ENCODE measurements around the gene PDE10A.
"Not testable (repeated sequence)": the region's sequence is repeated elsewhere in the genome, so short reads cannot be mapped to it uniquely, and the experiment has no call there.

The PDE10A gene

DNA sequence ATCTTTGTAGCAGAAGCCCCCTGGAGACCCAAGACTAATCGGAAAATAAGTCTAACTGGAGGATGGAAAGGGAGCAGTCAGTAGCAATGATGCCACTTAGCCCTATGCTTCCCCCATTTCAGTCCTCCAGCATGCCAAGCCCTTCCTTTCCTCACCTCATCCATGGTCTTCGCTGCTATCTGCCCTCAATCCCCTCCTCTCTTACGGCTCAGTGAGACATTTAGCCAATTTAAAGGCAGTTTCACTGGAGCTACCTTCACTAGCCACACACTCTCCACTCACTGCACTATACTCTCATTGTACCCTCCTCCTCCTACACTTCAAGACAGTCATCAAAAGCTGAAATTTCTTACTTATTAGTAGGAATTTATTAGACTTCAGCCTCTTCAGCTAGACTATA, 111.2 kb downstream of the PDE10A start:
- DNase-seq (ENCODE audit: low spot score): no peak

DNA sequence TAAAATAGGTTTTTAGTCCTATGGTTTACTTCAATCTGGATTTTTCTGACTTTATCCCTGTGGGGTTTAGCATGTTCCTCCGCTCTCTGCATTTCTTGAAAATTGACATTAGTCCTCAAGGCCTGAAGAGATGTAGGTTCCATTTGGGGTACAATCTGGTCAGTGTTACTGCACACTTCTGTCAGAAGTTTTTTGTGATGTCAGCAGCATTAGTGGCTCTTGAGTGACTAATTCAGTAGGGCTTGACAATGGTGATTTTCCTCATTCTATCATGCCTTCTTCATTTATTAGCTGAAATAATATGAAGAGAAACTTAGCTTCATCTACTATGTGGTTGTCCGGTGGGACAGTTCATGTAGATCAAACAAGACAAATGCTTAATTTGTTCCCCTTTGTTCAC, 114.6 kb downstream of the PDE10A start:
- DNase-seq (ENCODE audit: low spot score): no peak

DNA sequence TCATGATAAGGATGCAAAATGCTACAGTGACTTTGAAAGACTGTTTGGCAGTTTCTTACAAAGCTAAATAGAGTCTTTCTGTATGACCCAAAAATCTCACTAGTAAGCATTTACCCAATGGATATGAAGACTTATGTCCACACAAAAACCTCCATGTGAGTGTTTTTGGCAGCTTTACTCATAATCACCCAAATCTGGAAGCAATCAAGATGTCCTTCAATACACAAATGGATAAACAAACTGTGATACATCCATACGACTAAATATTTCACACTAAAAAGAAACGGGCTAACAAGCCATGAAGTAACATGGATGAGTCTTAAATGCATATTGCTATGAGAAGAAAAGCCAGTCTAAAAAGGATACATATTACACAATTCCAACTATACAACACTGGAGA, 117.2 kb downstream of the PDE10A start:
- no peak for DNase-seq (ENCODE audit: low spot score)

DNA sequence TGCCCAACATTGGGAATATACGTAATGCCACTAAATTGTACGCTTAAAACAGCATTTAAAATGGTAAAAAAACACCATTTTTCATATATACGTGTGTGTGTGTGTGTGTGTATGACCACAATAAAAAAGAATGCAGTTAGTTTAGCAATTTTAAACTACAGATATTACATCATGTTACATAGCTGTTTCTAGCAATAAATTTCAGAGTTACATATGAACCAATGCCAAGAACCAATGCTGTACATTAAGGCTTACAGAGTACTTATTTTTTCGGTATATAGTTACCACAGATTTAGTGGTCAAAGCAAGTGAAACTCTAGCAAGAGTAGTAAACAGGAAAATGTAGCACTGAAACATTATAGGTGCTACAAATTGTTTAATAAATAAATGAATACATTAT, 119.3 kb downstream of the PDE10A start:
- no peak for DNase-seq (ENCODE audit: low spot score)

DNA sequence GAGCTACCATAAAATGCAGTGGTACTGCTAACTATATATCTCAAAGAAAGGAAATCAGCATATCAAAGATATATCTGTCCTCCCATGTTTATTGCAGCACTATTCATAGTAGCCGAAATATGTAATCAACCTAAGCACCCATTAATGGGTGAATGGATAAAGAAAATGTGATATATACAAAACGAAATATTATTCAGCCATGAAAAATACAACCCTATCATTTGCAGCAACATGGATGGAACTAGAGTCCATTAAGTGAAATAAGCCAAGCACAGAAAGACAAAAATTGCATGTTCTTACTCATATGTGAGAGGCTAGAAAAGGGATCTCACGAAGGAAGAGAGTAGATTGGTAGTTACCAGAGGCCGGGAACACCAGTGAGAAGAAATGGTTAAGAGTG, 126.1 kb downstream of the PDE10A start:
- DNase-seq (ENCODE audit: low spot score): no peak

DNA sequence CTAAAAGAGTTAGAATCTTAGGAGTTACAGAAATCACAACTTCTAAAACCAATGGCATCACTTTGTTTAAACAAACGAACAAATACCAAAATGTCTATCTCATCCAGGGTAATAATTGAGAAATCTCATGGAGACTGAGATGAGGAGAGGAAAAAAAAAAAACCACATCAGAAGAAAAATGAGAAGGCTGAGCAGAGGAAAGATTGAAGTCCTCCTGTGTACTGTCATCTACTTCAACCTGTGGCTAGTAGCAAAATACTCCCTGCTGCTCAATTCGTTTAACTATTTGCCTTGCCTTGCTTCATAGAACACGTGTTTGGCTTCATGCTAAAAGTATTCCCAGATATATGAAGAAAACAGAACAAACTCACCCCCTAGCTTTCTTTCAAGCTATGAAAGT, 143.7 kb downstream of the PDE10A start:
- no peak for DNase-seq (ENCODE audit: low spot score)

DNA sequence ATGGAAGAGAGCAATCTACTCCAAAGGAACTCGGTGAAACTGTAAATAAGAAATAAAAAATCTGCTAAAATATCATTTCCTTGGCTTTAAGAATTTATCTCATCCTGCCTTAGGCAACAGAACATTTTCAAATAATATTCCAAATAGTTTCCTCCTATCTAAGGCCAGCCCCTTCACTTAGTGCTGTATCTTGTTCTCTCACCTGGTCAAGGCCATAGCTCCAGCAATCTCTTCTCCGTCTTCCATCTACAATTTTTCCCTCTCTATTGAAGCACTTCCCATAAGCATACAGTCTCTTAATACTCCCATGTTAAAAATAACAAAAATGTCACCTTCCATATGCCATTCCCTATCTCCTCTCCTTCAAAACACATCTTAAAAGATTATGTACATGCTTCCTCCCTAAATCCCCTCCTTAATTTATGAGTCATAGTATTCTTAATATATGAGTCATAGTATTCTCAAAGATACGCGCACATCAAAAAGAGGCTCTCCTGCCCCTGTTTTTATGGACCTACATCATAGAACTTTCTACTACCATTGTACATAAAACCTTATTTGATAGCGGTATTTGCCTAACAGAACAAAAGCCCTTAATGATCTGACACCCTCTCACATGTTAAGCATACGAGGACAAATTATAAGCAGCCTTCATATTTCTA, 146.9 kb downstream of the PDE10A start:
- DNase-seq (ENCODE audit: low spot score): peak; percentile 38

DNA sequence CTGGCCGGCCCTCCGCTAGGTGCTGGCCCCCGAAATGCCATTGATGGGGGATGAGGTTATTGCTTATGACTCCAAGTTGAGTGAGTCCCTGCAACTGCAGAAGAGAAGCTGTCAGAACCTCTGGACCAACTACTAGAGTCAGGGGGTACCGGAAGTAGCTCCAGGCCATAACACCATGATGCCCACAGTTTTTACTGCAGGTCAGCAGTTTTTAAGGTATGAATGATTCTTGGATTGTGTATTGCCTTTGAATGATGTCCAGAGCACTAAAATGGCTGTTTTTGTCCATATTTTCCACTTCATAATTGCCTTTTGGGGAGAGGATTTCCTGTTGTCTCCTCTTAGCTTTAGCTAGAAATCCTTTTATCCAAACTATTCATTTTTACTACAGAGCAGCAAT, 148.4 kb downstream of the PDE10A start:
- no peak for DNase-seq (ENCODE audit: low spot score)

DNA sequence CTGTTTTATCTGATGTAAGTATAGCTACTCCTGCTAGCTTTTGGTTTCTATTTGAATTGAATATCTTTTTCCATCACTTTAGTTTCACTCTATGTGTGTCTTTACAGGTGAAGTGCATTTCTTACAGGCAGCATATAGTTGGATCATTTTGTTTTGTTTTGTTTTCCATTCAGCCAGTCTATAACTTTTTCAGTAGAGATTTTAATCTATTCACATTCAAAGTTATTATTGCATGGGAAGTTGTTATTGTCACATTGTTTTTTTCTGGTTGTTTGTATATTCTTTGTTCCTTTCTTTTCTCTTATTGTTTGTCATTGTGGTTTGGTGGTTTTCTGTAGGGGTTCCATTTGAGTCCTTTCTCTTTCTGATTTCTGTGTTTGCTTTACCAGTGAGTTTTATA, 151.2 kb downstream of the PDE10A start:
- no peak for DNase-seq (ENCODE audit: low spot score)

DNA sequence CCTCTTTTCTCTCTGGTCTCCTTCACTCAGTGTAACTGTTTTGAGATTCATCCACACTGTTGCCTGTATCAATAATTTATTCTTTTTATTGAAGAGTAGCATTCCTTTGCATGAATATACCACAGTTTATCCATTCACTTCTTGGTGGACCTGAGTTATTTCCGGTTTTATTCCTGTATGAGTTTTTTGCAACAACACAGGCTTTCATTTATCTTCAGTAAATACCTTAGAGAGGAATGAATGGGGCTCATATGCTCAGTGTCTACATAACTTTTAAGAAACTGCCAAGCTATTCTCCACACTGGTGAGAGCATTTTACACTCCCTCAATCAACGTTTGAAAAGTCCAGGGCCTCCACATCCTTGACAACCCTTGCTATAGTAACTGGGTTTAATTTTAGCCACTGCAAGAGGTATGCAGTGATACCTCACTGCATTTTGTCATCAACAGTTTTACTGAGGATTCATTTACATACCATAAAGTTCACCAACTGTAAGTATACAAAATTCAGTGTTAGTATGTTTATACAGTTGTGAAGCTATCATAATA, 154.6 kb downstream of the PDE10A start:
- DNase-seq (ENCODE audit: low spot score): no peak

DNA sequence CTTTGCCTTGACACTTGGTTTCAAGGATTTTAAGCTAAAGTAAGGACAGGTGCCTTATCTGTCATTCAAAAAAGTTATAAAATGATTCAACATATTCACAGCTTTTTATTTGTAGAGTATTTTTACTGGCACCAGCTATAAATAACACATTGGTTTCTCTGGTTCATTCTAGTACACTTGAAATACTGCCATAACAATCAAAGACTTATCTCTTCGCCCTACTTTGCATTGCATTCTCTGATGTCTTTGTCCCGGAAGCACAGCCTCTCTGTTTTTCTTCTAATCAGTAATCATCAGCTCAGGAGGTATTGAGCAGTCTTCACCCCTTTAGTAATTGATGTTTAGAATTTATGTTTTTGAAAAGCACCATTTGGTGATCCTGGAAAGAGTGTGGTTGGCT, 156.4 kb downstream of the PDE10A start:
- no peak for DNase-seq (ENCODE audit: low spot score)

DNA sequence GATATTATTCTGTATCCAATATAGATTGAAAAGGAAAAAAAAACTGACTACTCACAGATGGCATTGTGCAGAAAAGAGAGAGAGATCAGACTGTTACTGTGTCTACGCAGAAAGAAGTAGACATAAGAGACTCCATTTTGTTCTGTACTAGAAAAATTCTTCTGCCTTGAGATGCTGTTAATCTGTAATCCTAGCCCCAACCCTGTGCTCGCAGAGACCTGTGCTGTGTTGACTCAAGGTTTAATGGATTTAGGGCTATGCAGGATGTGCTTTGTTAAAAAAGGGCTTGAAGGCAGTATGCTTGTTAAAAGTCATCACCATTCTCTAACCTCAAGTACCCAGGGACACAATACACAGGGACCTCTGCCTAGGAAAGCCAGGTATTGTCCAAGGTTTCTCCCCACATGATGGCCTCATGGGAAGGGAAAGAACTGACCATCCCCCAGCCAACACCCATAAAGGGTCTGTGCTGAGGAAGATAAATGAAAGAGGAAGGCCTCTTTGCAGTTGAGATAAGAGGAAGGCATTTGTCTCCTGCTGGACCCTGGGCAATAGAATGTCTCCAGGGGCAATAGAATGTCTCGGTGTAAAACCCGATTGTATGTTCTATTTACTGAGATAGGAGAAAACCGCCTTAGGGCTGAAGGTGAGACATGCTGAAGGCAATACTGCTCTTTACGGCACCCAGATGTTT, 162.7 kb downstream of the PDE10A start:
- DNase-seq (ENCODE audit: low spot score): not testable (repeated sequence)

DNA sequence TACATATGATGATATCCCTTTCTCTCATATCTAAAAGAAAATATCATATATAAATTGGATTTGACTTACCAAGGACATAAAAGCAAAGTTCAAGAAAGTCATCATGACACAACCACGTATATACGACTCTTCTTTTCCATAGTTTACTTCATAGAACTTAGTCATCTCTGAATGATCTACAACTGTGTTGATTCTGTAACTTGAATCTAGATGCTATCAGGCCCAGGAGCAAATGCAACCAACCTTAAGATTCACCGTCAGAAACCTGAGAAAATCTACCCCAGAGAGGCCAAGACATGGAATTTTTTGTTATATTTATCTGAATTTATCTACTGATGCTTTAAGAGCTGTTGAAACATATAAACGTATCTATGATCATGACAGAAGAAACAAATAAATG, 165.6 kb downstream of the PDE10A start:
- no peak for DNase-seq (ENCODE audit: low spot score)

DNA sequence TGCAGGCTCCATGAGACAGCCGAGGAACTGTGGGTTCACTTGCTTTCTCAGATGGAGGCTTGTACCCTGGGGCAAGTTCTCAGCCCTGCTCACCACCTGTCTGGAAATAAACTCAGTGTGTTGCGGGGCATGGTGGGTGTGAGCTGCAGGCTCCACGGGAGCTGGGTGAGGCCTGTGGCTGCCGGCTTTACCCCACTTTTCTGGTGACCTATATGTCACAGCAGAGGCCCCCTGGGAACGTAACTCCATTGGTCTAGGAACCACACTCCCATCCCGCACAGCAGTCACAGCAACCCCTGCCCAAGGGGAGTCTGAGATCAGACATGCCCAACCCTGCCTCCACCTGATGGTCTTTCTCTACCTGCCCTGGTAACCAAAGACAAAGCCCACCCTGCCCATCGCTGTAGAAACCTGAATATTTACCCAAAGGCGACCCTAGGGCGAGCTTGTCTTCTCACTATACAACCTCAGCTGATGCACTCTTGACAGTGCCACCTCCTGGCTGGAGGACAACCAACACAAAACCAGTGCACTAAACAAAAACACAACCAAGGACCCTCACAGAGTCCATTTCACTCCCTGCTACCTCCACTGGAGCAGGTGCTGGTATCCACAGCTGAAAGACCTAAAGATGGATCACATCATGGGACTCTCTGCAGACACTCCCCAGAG, 174.3 kb downstream of the PDE10A start:
- DNase-seq (ENCODE audit: low spot score): no peak

DNA sequence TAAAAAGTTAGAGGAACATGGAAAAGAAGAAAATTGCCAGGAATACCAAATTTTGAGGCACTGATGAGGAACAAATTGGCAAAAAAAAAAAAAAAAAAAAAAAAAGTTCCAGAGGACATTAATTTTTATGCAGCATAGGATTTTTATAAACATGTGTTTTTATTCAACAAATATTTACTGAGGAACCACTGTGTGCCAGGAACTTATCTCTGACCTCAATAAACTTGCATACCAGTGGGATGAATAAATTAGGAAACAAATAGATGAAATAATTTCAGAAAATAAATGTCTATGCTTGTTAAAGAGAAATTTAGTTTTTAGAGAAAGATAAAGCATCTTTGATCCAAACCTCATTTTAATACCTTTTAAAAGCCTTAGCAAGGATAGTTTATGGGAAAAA, 175.1 kb downstream of the PDE10A start:
- no peak for DNase-seq (ENCODE audit: low spot score)

DNA sequence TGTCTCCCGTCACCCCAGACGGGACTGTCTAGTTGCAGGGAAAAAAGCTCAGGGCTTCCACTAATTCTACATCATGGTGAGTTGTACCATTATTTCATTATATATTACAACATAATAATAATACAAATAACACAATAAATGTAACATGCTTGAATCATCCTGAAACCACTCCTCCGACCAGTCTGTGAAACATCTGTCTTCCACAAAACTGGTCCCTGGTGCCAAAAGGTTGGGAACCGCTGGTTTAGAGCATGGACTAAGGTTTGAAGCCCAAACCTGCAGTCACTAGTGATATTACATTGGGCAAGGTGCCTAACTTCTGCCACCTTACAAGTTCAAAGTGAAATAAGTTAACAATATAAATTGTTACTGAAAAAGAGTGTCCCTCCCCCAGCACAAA, 175.7 kb downstream of the PDE10A start:
- no peak for DNase-seq (ENCODE audit: low spot score)

DNA sequence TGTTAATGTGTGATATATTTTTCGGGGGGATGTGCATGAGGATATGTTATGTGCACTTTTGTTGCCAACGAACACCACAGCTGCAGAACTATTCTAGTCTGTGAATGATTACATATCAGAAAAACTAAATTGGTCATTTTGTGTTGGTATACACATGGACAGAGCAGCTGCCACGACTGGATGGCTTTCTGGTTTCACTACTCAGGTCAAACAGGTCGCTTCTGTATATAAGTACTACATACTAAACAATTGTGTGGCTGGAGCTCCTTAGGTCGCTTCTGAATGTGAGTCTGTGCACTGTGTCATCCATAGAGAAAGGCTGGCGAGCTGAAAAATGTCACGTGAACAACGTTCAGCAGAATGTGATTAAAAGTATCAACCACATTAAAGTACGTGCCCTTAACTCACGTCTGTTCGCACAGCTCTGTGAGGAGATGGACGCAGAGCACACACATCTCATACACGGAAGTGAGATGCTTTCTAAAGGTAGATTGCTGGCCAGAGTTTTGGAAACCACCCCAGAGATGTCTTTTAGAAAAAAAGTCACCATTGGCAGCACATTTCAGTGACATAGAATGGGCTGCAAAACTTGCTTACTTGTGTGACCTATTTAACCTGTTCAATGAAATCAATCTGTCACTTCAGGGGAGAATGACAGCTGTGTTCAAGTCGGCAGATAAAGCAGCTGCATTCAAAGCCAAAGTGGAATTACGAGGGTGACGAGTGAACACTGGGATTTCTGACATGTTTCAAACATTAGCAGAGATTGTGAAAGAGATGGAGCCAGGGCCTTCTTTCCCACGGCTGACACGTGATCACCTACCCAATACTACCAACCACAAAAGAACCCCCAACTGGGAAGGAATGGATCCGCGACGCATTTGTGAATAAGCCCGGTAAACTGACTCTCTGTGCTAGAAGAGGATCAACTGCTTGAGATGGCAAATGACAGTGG, 176.6 kb downstream of the PDE10A start:
- DNase-seq (ENCODE audit: low spot score): no peak

DNA sequence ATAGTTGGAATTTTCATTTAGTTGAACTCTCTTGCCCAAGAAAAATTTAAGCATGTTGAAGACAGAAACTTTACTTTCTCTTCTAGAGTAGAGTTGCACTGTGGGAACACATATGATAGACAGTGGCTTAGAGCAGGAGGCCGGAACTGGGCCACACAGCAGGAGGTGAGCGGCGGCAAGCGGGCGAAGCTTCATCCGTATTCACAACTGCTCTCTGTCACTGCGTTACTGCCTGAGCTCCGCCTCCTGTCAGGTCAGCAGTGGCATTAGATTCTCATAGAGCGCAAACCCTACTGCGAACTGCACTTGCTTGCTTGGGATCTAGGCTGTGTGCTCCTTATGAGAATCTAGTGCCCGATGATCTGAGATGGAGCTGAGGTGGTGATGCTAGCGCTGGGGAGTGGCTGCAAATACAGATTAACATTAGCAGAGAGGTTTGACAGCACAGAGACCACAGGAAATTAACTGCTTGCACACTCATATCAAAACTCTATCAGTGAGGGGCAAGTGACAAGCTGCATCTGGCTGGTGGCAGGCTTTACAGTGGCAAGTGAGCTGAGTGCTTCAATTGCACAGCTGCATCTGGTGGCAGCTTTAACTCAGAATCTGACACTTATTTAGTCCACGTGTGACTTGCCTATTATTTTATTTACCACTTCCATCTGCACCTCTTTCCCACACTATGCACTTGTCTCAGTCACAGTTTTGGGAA, 178.7 kb downstream of the PDE10A start:
- no peak for DNase-seq (ENCODE audit: low spot score)

DNA sequence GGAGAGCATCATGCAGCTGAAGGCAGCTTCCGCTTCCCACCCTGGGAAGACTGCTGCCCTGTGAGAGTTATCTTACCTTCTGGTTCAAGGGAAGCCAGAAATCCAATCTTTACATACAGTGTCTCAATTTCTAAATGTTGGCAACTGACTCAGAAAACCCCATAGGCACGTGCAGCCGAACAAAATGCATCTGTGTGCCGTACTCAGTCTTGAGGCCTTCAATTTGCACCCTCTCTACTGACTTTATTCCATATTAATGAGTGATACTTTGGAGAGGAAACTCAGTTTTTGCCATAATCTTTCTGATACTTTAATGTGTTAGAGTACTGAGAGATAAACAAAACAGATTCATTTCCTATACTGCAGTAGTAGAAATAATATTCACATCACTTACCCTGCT, 181.1 kb downstream of the PDE10A start:
- DNase-seq (ENCODE audit: low spot score): no peak

DNA sequence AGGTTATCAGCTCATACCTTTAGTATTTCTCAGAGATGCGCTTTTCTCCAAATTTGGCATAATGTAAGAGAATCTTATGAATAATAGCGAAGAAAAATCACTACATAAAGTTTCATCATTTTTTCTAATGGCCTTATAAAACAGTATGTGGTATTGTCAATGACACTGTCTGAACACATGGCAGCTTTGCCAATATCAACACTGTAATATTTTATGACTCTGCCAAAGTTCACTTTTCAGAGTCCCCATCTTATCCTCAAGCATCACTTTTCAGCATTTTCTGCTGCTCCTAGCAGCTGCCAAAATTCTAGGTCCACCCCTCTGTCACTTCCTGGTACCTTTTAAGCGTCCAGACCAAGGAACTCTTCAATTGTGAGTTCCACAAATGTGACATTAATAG, 182.1 kb downstream of the PDE10A start:
- DNase-seq (ENCODE audit: low spot score): no peak

DNA sequence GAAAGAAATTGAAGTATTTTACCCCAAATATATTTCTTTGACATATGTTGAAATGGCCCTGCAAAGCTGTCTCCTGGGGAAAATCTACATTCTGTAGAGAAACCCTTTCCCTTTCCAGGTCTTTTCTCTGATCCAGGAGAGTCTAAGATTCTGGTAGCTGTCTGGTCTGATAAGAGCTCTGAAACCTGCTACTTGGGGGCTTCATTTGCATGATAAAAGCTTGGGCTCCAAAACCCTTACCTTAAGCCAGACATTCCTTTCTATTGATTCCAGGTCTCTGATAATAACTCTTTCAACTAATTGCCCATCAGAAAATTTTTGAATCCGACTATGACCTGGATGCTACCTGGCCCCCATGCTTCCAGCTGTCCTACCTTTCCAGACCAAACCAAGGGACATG, 184.5 kb downstream of the PDE10A start:
- DNase-seq (ENCODE audit: low spot score): no peak

Measured in RKO (cell line).